A673 (cell line): ENCODE measurements around the gene PLCB4. TPM values are rescaled to one million over a fixed set of nuclear protein-coding genes. Genes with fewer than 3 reads are reported as not detected.

Source experiments
- BruUV-seq: library from RNA; stranded (reverse); fragments of 400-500 nt; replicated peaks from 2 replicates; lab custom pipeline; 2021; lab: Mats Ljungman, UMichigan
- CTCF ChIA-PET: fragments of 300-600 bp; sonication (Branson Sonifier 250); formaldehyde crosslinking; loops from one replicate; lab custom pipeline; 2022; ENCODE audit warnings: antibody characterized with exemption; lab: Charles Lee
- POLR2A ChIA-PET: fragments of 300-600 bp; sonication (Branson Sonifier 250); formaldehyde crosslinking; loops from one replicate; lab custom pipeline; 2022; ENCODE audit warnings: antibody characterized with exemption; ENCODE audit not compliant: low non-redundant PET; lab: Charles Lee
- DNase-seq: peaks from one replicate; pipeline ENCODE4 v3.0.0-alpha.2; 2015; ENCODE audit warnings: low spot score
- H3K27ac ChIP-seq: fragments of 200-600 bp; sonication (generic); 2 replicates; pipeline ENCODE4 v1.5.1; 2016; ENCODE audit warnings: mixed run types, low read depth, mild to moderate bottlenecking, mixed read lengths, antibody characterized with exemption, low read length; ENCODE audit not compliant: poor library complexity, severe bottlenecking
- H3K27me3 ChIP-seq: fragments of 200-600 bp; sonication (generic); replicated peaks from 2 replicates; pipeline ENCODE4 v1.6.1; 2017; ENCODE audit warnings: mixed run types, low read depth, mild to moderate bottlenecking, mixed read lengths, antibody characterized with exemption, low read length; ENCODE audit not compliant: insufficient read depth, poor library complexity
- H3K36me3 ChIP-seq: fragments of 200-600 bp; sonication (generic); 2 replicates; pipeline ENCODE4 v1.6.1; 2016; ENCODE audit warnings: mixed run types, mild to moderate bottlenecking, mixed read lengths, antibody characterized with exemption, low read length; ENCODE audit not compliant: insufficient read depth, poor library complexity, severe bottlenecking
- H3K4me1 ChIP-seq: fragments of 200-600 bp; sonication (generic); 2 replicates; pipeline ENCODE4 v1.6.1; 2017; ENCODE audit warnings: mixed run types, mild to moderate bottlenecking, mixed read lengths, antibody characterized with exemption, low read length; ENCODE audit not compliant: insufficient read depth, poor library complexity, severe bottlenecking
- H3K4me3 ChIP-seq: fragments of 200-600 bp; sonication (generic); 2 replicates; pipeline ENCODE4 v1.5.1; 2016; ENCODE audit warnings: low read depth, mixed run types, mild to moderate bottlenecking, mixed read lengths, low read length; ENCODE audit not compliant: poor library complexity, severe bottlenecking
- H3K9me3 ChIP-seq: fragments of 200-600 bp; sonication (generic); 2 replicates; pipeline ENCODE4 v1.6.1; 2016; ENCODE audit warnings: mixed run types, low read depth, mild to moderate bottlenecking, mixed read lengths, antibody characterized with exemption, low read length; ENCODE audit not compliant: poor library complexity, severe bottlenecking
- EZH2 ChIP-seq: fragments of 200-600 bp; sonication (generic); IDR thresholded peaks from 2 replicates; pipeline ENCODE4 v1.6.1; 2017; ENCODE audit warnings: borderline replicate concordance, low read depth, mild to moderate bottlenecking, mixed read lengths, antibody characterized with exemption, low read length; ENCODE audit not compliant: poor library complexity, severe bottlenecking
- intact Hi-C: fragments of 100-400 bp; cut with micrococcal nuclease; formaldehyde crosslinking; loops from one replicate; pipeline ENCODE4 v1.10.0; 2022; ENCODE audit not compliant: unreplicated experiment
- total RNA-seq: library from RNA; stranded (reverse); gene quantifications from 2 replicates; pipeline ENCODE4 v1.2.3, GENCODE V29; 2021
- TF ChIP-seq, protein P1 (sequence below): fragments of 300-800, 200-600 bp; sonication (generic); conservative IDR thresholded peaks from 2 replicates; pipeline ENCODE4 v1.5.1; 2017; ENCODE audit warnings: low read depth, mild to moderate bottlenecking, antibody characterized with exemption, low read length, moderate library complexity, mixed read lengths

Gene PLCB4
- total RNA-seq, 1 experiment from 2014 or later = 6.2 TPM

DNA sequence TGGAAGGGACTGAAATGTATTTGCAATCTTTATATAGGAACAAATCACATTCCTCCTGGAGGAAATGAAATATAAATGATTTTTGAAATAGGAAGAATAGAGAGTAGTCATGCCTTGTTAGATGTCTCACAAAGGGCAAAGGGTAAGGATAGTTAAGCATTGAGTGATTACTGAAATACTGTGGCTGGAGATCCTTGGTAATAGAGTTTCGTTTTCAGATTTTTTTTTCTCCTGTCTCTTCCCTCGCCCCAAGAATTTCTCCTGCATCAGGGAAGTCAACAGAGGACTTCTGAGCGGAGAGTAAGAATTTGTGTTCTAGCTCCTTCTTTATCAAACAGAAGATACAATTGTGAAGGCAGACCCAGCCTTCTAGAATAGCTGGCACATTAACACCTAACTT lies 79.4 kb downstream of the PLCB4 start:
- H3K27ac ChIP-seq = no peak overlapping the region
- intact Hi-C loops = no loop called here

DNA sequence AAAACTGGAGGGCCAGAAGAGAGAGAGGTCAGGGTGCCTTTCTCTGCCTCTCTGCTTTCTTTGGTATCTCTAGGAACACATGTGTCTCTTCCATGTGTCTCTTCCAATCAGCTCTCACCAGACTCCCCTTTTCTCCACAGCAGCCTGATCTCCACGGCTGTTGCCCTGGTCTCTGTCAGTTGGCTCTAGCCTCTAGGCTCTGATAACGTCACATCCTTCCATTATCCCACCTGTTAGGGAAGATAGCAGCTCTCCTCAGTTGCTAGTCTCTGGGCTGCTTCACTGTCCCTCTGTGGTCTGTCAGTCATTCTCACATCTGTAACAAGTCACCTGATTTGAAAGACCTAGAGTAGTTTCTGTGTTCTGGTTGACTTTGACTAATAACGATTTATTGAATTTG lies 80.2 kb downstream of the PLCB4 start:
- TF ChIP-seq, protein P1, sequence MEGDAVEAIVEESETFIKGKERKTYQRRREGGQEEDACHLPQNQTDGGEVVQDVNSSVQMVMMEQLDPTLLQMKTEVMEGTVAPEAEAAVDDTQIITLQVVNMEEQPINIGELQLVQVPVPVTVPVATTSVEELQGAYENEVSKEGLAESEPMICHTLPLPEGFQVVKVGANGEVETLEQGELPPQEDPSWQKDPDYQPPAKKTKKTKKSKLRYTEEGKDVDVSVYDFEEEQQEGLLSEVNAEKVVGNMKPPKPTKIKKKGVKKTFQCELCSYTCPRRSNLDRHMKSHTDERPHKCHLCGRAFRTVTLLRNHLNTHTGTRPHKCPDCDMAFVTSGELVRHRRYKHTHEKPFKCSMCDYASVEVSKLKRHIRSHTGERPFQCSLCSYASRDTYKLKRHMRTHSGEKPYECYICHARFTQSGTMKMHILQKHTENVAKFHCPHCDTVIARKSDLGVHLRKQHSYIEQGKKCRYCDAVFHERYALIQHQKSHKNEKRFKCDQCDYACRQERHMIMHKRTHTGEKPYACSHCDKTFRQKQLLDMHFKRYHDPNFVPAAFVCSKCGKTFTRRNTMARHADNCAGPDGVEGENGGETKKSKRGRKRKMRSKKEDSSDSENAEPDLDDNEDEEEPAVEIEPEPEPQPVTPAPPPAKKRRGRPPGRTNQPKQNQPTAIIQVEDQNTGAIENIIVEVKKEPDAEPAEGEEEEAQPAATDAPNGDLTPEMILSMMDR = no peak
- TF ChIP-seq EZH2 = no peak
- POLR2A ChIA-PET = no interaction called here
- Histone ChIP-seq H3K27me3 (no peaks in the 10 kb centered on the region), H3K4me1 (no peaks in the 10 kb centered on the region), H3K4me3 (no peak overlapping the region), H3K36me3 (no peaks in the 10 kb centered on the region), H3K9me3 (peaks cover 5% of the 10 kb centered on the region), H3K27ac (no peak overlapping the region)
- intact Hi-C loops = no loop called here
- no peak for DNase-seq
- no TSS peak for BruUV-seq
- CTCF ChIA-PET = no interaction called here

More for the DNA sequence above, 79.4 kb downstream of the PLCB4 start:
- ChIA-PET CTCF (no interaction called here), POLR2A (no interaction called here)
- Histone ChIP-seq H3K4me3 (no peak overlapping the region), H3K4me1 (no peaks in the 10 kb centered on the region), H3K27me3 (no peaks in the 10 kb centered on the region), H3K9me3 (peaks cover 5% of the 10 kb centered on the region), H3K36me3 (no peaks in the 10 kb centered on the region)
- TF ChIP-seq, protein P1 = no peak
- TF ChIP-seq EZH2 = no peak
- no peak for DNase-seq
- BruUV-seq = no TSS peak

DNA sequence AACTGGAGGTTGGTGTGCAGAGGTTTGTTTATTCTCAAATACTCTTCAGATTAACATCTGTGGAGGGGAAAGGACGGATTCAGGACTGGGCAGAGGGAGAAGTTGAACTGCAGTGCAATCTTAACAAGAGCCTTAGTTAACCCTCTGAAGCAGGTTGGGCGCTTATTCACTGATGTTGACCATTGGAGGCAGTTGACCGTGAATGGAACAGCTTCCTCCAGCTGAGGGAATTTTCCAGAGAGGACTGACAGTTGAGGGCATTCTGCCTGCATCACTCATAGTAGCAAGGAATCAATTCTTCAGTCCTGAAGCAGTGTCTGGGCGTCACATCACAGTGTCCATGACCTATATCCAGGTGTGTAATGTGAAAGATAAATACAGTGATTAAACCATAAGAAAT lies 80.9 kb downstream of the PLCB4 start:
- BruUV-seq = no TSS peak
- intact Hi-C loops = no loop called here

More for the DNA sequence above, 80.9 kb downstream of the PLCB4 start:
- Histone ChIP-seq H3K9me3 (peaks cover 5% of the 10 kb centered on the region), H3K4me1 (no peaks in the 10 kb centered on the region), H3K27ac (no peak overlapping the region), H3K27me3 (no peaks in the 10 kb centered on the region), H3K4me3 (no peak overlapping the region), H3K36me3 (no peaks in the 10 kb centered on the region)
- ChIA-PET CTCF (no interaction called here), POLR2A (no interaction called here)
- TF ChIP-seq, protein P1 = no peak
- no peak for TF ChIP-seq EZH2
- no peak for DNase-seq
